Omental fat pad (tissue), 4 donors: Measurements from ENCODE around the gene DENND5A. TPM values are rescaled to one million over a fixed set of nuclear protein-coding genes. Genes with fewer than 3 reads are reported as not detected.
"Not testable (repeated sequence)": the region's sequence is repeated elsewhere in the genome, so short reads cannot be mapped to it uniquely, and the experiment has no call there.

Source experiments
- ATAC-seq: fragments of 150-250 bp; one replicate; pipeline ENCODE4 v1.9.1; 2016; ENCODE audit warnings: mild to moderate bottlenecking, moderate library complexity; ENCODE audit not compliant: low FRiP score
- DNase-seq: peaks from one replicate; pipeline ENCODE4 v3.0.0-alpha.2; 2019; ENCODE audit warnings: low spot score
- CTCF ChIP-seq, 3 donors: fragments of 450-650 bp; IDR thresholded peaks; one replicate each; pipeline ENCODE4 v1.5.1; 2016 to 2017; ENCODE audit warnings: antibody characterized with exemption in 3 of 3, mild to moderate bottlenecking in 3 of 3, moderate library complexity in 2 of 3
- total RNA-seq, 4 donors: library from RNA; depleted of rRNA; stranded (reverse); fragments of >200 nt; gene quantifications; one replicate each; pipeline ENCODE4 v1.1.0, GENCODE V29; 2016

The DENND5A gene
- total RNA-seq, 4 donors from 2014 or later, result 113 to 163 (median 121) TPM

- no peak for TF ChIP-seq CTCF (IDR thresholded peaks at IDR 0.05)
- no peak for ATAC-seq
- no peak for DNase-seq
Measured at GRCh38 chr11:9201372-9202162, 63.6 kb downstream of the DENND5A start.

- TF ChIP-seq CTCF (IDR thresholded peaks at IDR 0.05), result no peak
- no peak for DNase-seq
- no peak for ATAC-seq
Measured at GRCh38 chr11:9200471-9200870, 64.7 kb downstream of the DENND5A start.

- no peak for TF ChIP-seq CTCF (IDR thresholded peaks at IDR 0.05)
- ATAC-seq (no peak), DNase-seq (no peak)
Measured at GRCh38 chr11:9193316-9193715, 71.8 kb downstream of the DENND5A start.

- DNase-seq (no peak), ATAC-seq (no peak)
- no peak for TF ChIP-seq CTCF (IDR thresholded peaks at IDR 0.05)
Measured at GRCh38 chr11:9192561-9192960, 72.6 kb downstream of the DENND5A start.

GRCh38 chr11:9190326-9191016 is 74.7 kb downstream of the DENND5A start:
- DNase-seq, ATAC-seq: not testable (repeated sequence)

GRCh38 chr11:9188860-9189259 is 76.3 kb downstream of the DENND5A start:
- DNase-seq, ATAC-seq: not testable (repeated sequence)

- no peak for ATAC-seq
- TF ChIP-seq CTCF (IDR thresholded peaks at IDR 0.05), result no peak
- DNase-seq, result no peak
Measured at GRCh38 chr11:9187616-9188015, 77.5 kb downstream of the DENND5A start.

GRCh38 chr11:9184516-9184915 is 80.6 kb downstream of the DENND5A start:
- no peak for TF ChIP-seq CTCF (IDR thresholded peaks at IDR 0.05)
- ATAC-seq (no peak), DNase-seq (no peak)
